Loucy (cell line): ENCODE data around the gene OR8B8.

ENCODE experiments used
- EZH2phosphoT487 ChIP-seq: fragments of 200-600 bp; IDR thresholded peaks from 2 replicates; pipeline ENCODE4 v1.6.1; 2018; ENCODE audit warnings: antibody characterized with exemption, mild to moderate bottlenecking, moderate library complexity, borderline replicate concordance
- TF ChIP-seq, protein P1 (sequence below): fragments of 200-600 bp; sonication (generic); conservative IDR thresholded peaks from 2 replicates; pipeline ENCODE4 v1.5.1; 2014; ENCODE audit warnings: mild to moderate bottlenecking, antibody characterized with exemption, low read length

DNA sequence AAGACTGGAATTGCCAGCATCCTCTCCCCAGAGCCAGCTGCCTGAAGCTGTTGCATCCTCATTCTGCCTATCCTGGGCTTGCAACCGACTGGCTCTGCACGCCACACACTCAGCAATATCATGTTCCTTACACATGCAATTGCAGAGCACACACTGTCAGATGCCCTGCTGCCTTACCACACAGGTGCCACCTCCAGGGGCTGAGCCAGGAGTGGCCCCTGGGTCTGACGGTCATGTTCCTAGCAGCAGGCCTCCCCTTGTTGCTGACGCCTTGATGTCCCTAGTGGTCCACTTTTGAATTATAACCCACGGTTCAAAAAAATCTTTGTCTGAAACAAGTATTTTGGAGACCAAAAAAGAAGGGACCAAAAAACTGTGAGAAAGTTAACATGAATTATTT, 18.5 kb upstream of the OR8B8 start:
- TF ChIP-seq, protein P1, sequence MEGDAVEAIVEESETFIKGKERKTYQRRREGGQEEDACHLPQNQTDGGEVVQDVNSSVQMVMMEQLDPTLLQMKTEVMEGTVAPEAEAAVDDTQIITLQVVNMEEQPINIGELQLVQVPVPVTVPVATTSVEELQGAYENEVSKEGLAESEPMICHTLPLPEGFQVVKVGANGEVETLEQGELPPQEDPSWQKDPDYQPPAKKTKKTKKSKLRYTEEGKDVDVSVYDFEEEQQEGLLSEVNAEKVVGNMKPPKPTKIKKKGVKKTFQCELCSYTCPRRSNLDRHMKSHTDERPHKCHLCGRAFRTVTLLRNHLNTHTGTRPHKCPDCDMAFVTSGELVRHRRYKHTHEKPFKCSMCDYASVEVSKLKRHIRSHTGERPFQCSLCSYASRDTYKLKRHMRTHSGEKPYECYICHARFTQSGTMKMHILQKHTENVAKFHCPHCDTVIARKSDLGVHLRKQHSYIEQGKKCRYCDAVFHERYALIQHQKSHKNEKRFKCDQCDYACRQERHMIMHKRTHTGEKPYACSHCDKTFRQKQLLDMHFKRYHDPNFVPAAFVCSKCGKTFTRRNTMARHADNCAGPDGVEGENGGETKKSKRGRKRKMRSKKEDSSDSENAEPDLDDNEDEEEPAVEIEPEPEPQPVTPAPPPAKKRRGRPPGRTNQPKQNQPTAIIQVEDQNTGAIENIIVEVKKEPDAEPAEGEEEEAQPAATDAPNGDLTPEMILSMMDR = no peak
- no peak for TF ChIP-seq EZH2phosphoT487
